MCF 10A (cell line): Measurements from ENCODE around the gene DLAT. TPM values are rescaled to one million over a fixed set of nuclear protein-coding genes. Genes with fewer than 3 reads are reported as not detected.

Experiments used
- BruUV-seq: library from RNA; stranded (reverse); fragments of 400-500 nt; replicated peaks from 2 replicates; lab custom pipeline; 2021; lab: Mats Ljungman, UMichigan
- CTCF ChIA-PET: fragments of 300-600 bp; sonication (Branson Sonifier 250); formaldehyde crosslinking; extraction: SDS; loops from one replicate; lab custom pipeline; 2021; ENCODE audit warnings: antibody characterized with exemption, inconsistent platforms; lab: Yijun Ruan, JAX
- POLR2A ChIA-PET: fragments of 300-600, 350-650 bp; sonication (Branson Sonifier 250); formaldehyde crosslinking; extraction: SDS; loops from one replicate; lab custom pipeline; 2020; ENCODE audit warnings: antibody characterized with exemption, inconsistent platforms; lab: Yijun Ruan, JAX
- DNase-seq: peaks from one replicate; pipeline ENCODE4 v3.0.0-alpha.2; 2018; ENCODE audit not compliant: unreplicated experiment
- H3K27ac Mint-ChIP-seq: one replicate; pipeline ENCODE4 v1.8.0; 2022; ENCODE audit warnings: mild to moderate bottlenecking, low read depth, mixed read lengths; ENCODE audit not compliant: unreplicated experiment
- H3K27me3 Mint-ChIP-seq: one replicate; pipeline ENCODE4 v1.8.0; 2022; ENCODE audit warnings: mixed read lengths; ENCODE audit not compliant: insufficient read depth, unreplicated experiment
- H3K36me3 Mint-ChIP-seq: one replicate; pipeline ENCODE4 v1.8.0; 2022; ENCODE audit warnings: mild to moderate bottlenecking, moderate library complexity, mixed read lengths; ENCODE audit not compliant: insufficient read depth, unreplicated experiment
- H3K4me1 Mint-ChIP-seq: one replicate; pipeline ENCODE4 v1.8.0; 2022; ENCODE audit warnings: mixed read lengths; ENCODE audit not compliant: insufficient read depth, unreplicated experiment
- H3K4me3 Mint-ChIP-seq: one replicate; pipeline ENCODE4 v1.8.0; 2022; ENCODE audit warnings: mild to moderate bottlenecking, moderate library complexity, mixed read lengths; ENCODE audit not compliant: unreplicated experiment
- H3K9me3 Mint-ChIP-seq: one replicate; pipeline ENCODE4 v1.8.0; 2022; ENCODE audit warnings: mixed read lengths; ENCODE audit not compliant: unreplicated experiment
- intact Hi-C: fragments of 100-400 bp; cut with micrococcal nuclease; formaldehyde crosslinking; loops from 2 replicates; pipeline ENCODE4 v1.14.1; 2022
- total RNA-seq: library from RNA; stranded (reverse); gene quantifications from 2 replicates; pipeline ENCODE4 v1.2.3, GENCODE V29; 2022
- TF ChIP-seq, protein P1 (sequence below): fragments of 200-600 bp; IDR thresholded peaks from one replicate; pipeline ENCODE4 v1.8.0; 2022; ENCODE audit warnings: antibody characterized with exemption, mild to moderate bottlenecking; ENCODE audit not compliant: unreplicated experiment

Gene DLAT
- total RNA-seq, 1 experiment from 2014 or later: 43.3 TPM

- intact Hi-C loops: no loop called here
- POLR2A ChIA-PET: interaction anchor here (1.4 kb wide), 1 partner anchor 142 kb away, joined by 4 read pairs; the partner anchor contains the start of gene ALG9
- Mint-ChIP-seq H3K9me3 (peaks cover 11% of the 10 kb centered on the region), H3K4me3 (no peak overlapping the region), H3K27me3 (no peaks in the 10 kb centered on the region), H3K27ac (no peak overlapping the region), H3K4me1 (peaks cover 15% of the 10 kb centered on the region), H3K36me3 (peaks cover 4% of the 10 kb centered on the region)
- CTCF ChIA-PET: interaction anchor here (0.7 to 1.0 kb wide), 2 partner anchors 31 to 172 kb away, joined by 3 to 4 read pairs; no protein-coding TSS in a partner anchor
- DNase-seq: peak; percentile 76
- TF ChIP-seq, protein P1, sequence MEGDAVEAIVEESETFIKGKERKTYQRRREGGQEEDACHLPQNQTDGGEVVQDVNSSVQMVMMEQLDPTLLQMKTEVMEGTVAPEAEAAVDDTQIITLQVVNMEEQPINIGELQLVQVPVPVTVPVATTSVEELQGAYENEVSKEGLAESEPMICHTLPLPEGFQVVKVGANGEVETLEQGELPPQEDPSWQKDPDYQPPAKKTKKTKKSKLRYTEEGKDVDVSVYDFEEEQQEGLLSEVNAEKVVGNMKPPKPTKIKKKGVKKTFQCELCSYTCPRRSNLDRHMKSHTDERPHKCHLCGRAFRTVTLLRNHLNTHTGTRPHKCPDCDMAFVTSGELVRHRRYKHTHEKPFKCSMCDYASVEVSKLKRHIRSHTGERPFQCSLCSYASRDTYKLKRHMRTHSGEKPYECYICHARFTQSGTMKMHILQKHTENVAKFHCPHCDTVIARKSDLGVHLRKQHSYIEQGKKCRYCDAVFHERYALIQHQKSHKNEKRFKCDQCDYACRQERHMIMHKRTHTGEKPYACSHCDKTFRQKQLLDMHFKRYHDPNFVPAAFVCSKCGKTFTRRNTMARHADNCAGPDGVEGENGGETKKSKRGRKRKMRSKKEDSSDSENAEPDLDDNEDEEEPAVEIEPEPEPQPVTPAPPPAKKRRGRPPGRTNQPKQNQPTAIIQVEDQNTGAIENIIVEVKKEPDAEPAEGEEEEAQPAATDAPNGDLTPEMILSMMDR: no peak
- BruUV-seq: no TSS peak
These were observed 12.3 kb upstream of the DLAT start for GRCh38 chr11:112012874-112013273.

DNA sequence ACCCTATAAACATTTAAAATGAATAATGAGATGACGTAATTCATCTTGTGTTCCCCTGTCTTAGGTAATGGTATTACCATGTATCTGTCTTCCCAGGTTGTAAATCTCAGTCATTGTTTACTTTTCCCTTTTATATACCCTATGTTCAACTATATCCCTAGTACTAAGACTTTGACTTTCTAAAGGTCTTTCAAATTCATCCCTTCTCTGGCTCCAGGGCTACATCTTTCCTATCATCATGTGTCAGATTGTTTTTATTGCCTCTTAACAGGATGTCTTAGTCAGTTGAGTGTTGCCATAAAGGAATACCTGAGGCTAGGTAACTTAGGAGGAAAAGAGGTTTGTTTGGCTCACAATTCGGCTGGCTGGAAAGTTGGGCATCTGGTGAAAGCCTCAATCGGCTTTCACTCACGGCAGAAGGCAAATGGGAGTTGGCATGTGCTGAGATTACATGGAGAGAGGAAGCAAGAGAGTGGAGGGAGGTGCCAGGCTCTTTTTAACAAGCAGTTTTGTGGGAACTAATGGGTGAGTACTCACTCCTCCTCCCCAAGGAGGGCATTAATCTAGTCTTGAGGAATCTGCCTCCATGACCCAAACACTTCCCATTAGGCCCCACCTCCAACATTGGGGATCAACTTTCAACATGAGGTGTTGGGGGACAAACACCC is 11.6 kb upstream of the DLAT start:
- H3K4me3 Mint-ChIP-seq: no peak overlapping the region
- POLR2A ChIA-PET: interaction anchor here (0.7 to 1.4 kb wide), 2 partner anchors 142 to 157 kb away, joined by 3 to 4 read pairs; partner anchors contain the start of gene ALG9

GRCh38 chr11:112016088-112016764 is 9.0 kb upstream of the DLAT start:
- H3K9me3 Mint-ChIP-seq: no peaks in the 10 kb centered on the region
- CTCF ChIA-PET: interaction anchor here (0.9 to 1.1 kb wide), 4 partner anchors 29 to 97 kb away, joined by 3 to 5 read pairs (median 4); no protein-coding TSS in a partner anchor
- BruUV-seq: no TSS peak
- H3K27ac Mint-ChIP-seq: peak overlapping the region; percentile 27
- POLR2A ChIA-PET: interaction anchor here (1.2 to 2.2 kb wide), 6 partner anchors 8 to 145 kb away, joined by 3 to 12 read pairs (median 4); partner anchors contain the start of gene ALG9
- H3K4me1 Mint-ChIP-seq: peaks cover 15% of the 10 kb centered on the region
- H3K27me3 Mint-ChIP-seq: no peaks in the 10 kb centered on the region
- peak; percentile 39 for DNase-seq
- H3K4me3 Mint-ChIP-seq: no peak overlapping the region
- H3K36me3 Mint-ChIP-seq: peaks cover 34% of the 10 kb centered on the region
- TF ChIP-seq, protein P1: no peak
- intact Hi-C loops: no loop called here

More for the DNA sequence above, 11.6 kb upstream of the DLAT start:
- BruUV-seq: no TSS peak
- peak; percentile 69 for DNase-seq
- intact Hi-C loops: no loop called here
- Mint-ChIP-seq H3K9me3 (peaks cover 4% of the 10 kb centered on the region), H3K4me1 (peaks cover 15% of the 10 kb centered on the region), H3K36me3 (peaks cover 10% of the 10 kb centered on the region), H3K27me3 (no peaks in the 10 kb centered on the region), H3K27ac (no peak overlapping the region)
- TF ChIP-seq, protein P1: no peak
- CTCF ChIA-PET: interaction anchor here (1.0 kb wide), 1 partner anchor 32 kb away, joined by 3 read pairs; no protein-coding TSS in a partner anchor
